WTC11 (cell line): Measurements from ENCODE around the gene OPCML.

Source experiments
- ATF2 ChIP-seq: sonication (generic); formaldehyde crosslinking; IDR thresholded peaks from 2 replicates; pipeline ENCODE4 v1.8.1; 2022; ENCODE audit warnings: low read depth, missing genetic modification reagents, borderline replicate concordance
- CREM ChIP-seq: sonication (generic); formaldehyde crosslinking; IDR thresholded peaks from 2 replicates; pipeline ENCODE4 v1.8.1; 2022; ENCODE audit warnings: mild to moderate bottlenecking, missing genetic modification reagents, moderate library complexity
- CTCF ChIP-seq: fragments of 200-600 bp; IDR thresholded peaks from 2 replicates; pipeline ENCODE4 v1.8.0; 2022; ENCODE audit warnings: antibody characterized with exemption
- FOXP1 ChIP-seq: sonication (generic); formaldehyde crosslinking; IDR thresholded peaks from 2 replicates; pipeline ENCODE4 v1.8.0; 2022; ENCODE audit warnings: missing genetic modification reagents, mild to moderate bottlenecking, moderate library complexity, borderline replicate concordance
- IRF2 ChIP-seq: sonication (generic); formaldehyde crosslinking; IDR thresholded peaks from 2 replicates; pipeline ENCODE4 v1.8.0; 2022; ENCODE audit warnings: low read depth, missing genetic modification reagents, borderline replicate concordance
- MLX ChIP-seq: sonication (generic); formaldehyde crosslinking; IDR thresholded peaks from 2 replicates; pipeline ENCODE4 v1.8.1; 2023; ENCODE audit warnings: mild to moderate bottlenecking, missing genetic modification reagents, moderate library complexity
- TEAD4 ChIP-seq: sonication (generic); formaldehyde crosslinking; IDR thresholded peaks from 2 replicates; pipeline ENCODE4 v1.8.0; 2022; ENCODE audit warnings: mild to moderate bottlenecking, missing genetic modification reagents
- TP53 ChIP-seq: sonication (generic); formaldehyde crosslinking; IDR thresholded peaks from 2 replicates; pipeline ENCODE4 v1.8.1; 2023; ENCODE audit warnings: mild to moderate bottlenecking, missing genetic modification reagents
- USF2 ChIP-seq: sonication (generic); formaldehyde crosslinking; IDR thresholded peaks from 2 replicates; pipeline ENCODE4 v1.8.1; 2023; ENCODE audit warnings: mild to moderate bottlenecking, missing genetic modification reagents, moderate library complexity
- ZMAT4 ChIP-seq: fragments of 250-450 bp; sonication (Bioruptor Pico); IDR thresholded peaks from 2 replicates; pipeline ENCODE4 v1.9.0; 2021; ENCODE audit warnings: mild to moderate bottlenecking

- TF ChIP-seq IRF2 (CRISPR knock-in tag), result no peak
- no peak for TF ChIP-seq USF2 (CRISPR knock-in tag)
- TF ChIP-seq TP53 (CRISPR knock-in tag), result no peak
- no peak for TF ChIP-seq FOXP1
- no peak for TF ChIP-seq CTCF
- no peak for TF ChIP-seq CREM (CRISPR knock-in tag)
- no peak for TF ChIP-seq TEAD4
- TF ChIP-seq ATF2 (CRISPR knock-in tag), result no peak
- TF ChIP-seq MLX (CRISPR knock-in tag), result no peak
- no peak for TF ChIP-seq ZMAT4 (CRISPR knock-in tag)
Observed at GRCh38 chr11:133104009-133104744, 428.1 kb downstream of the OPCML start.
